Fibroblast of lung (primary cell): ENCODE results near the gene APBB2. TPM values are rescaled to one million over a fixed set of nuclear protein-coding genes. Genes with fewer than 3 reads are reported as not detected.
A peak's percentile ranks its signal among the peaks of the same experiment; 100 is the strongest.

ENCODE experiments used
- DNase-seq, 2 donors: peaks; one replicate each; pipeline versions ENCODE4 v3.0.0 to v3.0.0-alpha.2; 2010; ENCODE audit warnings: low read depth in 2 of 2
- H2AFZ ChIP-seq: 2 replicates; pipeline ENCODE4 v1.5.1; 2012; ENCODE audit warnings: low read length, control low read depth, inconsistent platforms
- H3K27ac ChIP-seq: 2 replicates; pipeline ENCODE4 v1.5.1; 2011; ENCODE audit warnings: low read length, control low read depth; ENCODE audit not compliant: insufficient read depth
- H3K27me3 ChIP-seq: 2 replicates; pipeline ENCODE4 v1.5.1; 2011; ENCODE audit warnings: mild to moderate bottlenecking, low read length; ENCODE audit not compliant: control insufficient read depth, insufficient read depth
- H3K36me3 ChIP-seq: 2 replicates; pipeline ENCODE4 v1.5.1; 2011; ENCODE audit warnings: low read length; ENCODE audit not compliant: control insufficient read depth, insufficient read depth
- H3K4me1 ChIP-seq: 2 replicates; pipeline ENCODE4 v1.5.1; 2011; ENCODE audit warnings: low read length; ENCODE audit not compliant: control insufficient read depth, insufficient read depth; ENCODE audit errors: extremely low read depth
- H3K4me2 ChIP-seq: 2 replicates; pipeline ENCODE4 v1.5.1; 2011; ENCODE audit warnings: low read length, control low read depth; ENCODE audit not compliant: insufficient read depth; ENCODE audit errors: extremely low read depth
- H3K4me3 ChIP-seq, 4 experiments: fragments of 200-600 bp in 1 of 4; sonication (generic) in 1 of 4; replicated peaks in 1 of 4; 2 replicates each; pipeline ENCODE4 v1.5.1; 2011 to 2016; ENCODE audit warnings: low read length in 4 of 4, low read depth in 3 of 4, mild to moderate bottlenecking in 3 of 4, control low read depth in 2 of 4, inconsistent platforms in 1 of 4, mixed read lengths in 1 of 4; ENCODE audit not compliant: insufficient read depth in 1 of 4; ENCODE audit errors: control extremely low read depth in 1 of 4
- H3K79me2 ChIP-seq: 2 replicates; pipeline ENCODE4 v1.5.1; 2012; ENCODE audit warnings: mild to moderate bottlenecking, low read length, inconsistent platforms; ENCODE audit not compliant: control insufficient read depth, insufficient read depth
- H3K9ac ChIP-seq: 2 replicates; pipeline ENCODE4 v1.5.1; 2011; ENCODE audit warnings: mild to moderate bottlenecking, low read length, control low read depth; ENCODE audit not compliant: insufficient read depth
- H3K9me3 ChIP-seq: 2 replicates; pipeline ENCODE4 v1.5.1; 2012; ENCODE audit warnings: low read depth, low read length; ENCODE audit not compliant: control insufficient read depth, insufficient read depth
- H4K20me1 ChIP-seq: 2 replicates; pipeline ENCODE4 v1.5.1; 2011; ENCODE audit warnings: low read length; ENCODE audit not compliant: control insufficient read depth, insufficient read depth; ENCODE audit errors: extremely low read depth
- EZH2 ChIP-seq: IDR thresholded peaks from 2 replicates; pipeline ENCODE4 v1.5.1; 2012; ENCODE audit warnings: low read length, control low read depth, mild to moderate bottlenecking; ENCODE audit errors: missing control alignments
- polyA plus RNA-seq, 2 donors: library from polyadenylated mRNA; depleted of rRNA in 1 of 2; stranded (reverse) in 1 of 2; unstranded in 1 of 2; fragments of >200 nt; gene quantifications; 2 replicates each; pipeline ENCODE4 v1.2.1, GENCODE V29; 2011 to 2012; ENCODE audit warnings: missing spikeins in 1 of 2
- total RNA-seq: library from RNA; depleted of rRNA; stranded (reverse); fragments of >200 nt; gene quantifications from 2 replicates; pipeline ENCODE4 v1.2.1, GENCODE V29; 2014
- TF ChIP-seq, protein P1 (sequence below), 2 donors: IDR thresholded peaks in 1 of 2; conservative IDR thresholded peaks in 1 of 2; 1 replicate in 1 of 2; 2 replicates in 1 of 2; pipeline ENCODE4 v1.5.1; 2011 to 2012; ENCODE audit warnings: low read length in 2 of 2, control low read depth in 1 of 2, inconsistent platforms in 1 of 2, low read depth in 1 of 2, mild to moderate bottlenecking in 1 of 2

Gene APBB2
- total and polyA plus RNA-seq, 2 donors (not counting 1 experiment from before 2014, with no cell fraction given), result 25.1 to 29.8 TPM

DNA sequence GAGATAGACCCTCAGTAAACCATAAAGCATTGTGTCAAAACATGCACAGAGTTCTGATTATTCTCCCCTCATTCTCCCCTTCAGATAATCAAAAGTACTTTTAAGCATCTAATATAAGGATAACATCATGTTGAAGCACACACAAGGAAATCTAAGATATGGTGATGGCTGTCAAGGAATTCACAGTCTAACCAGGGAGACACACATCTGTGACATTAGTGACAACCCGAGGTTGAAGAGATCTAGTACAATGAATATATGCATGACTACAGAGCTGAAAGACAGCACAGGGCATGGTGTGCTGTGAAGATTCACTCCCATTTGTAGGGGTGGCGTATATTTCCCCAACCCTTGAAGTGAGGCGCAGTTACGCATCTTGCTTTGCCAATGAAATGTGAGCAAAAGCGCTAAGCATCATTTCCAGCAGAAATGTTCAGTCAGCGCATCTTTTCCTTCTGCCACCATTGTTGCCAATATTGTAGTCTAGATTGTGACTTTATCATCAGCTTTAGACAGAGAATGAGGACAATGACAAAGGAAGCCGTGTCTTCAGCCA lies 342.6 kb downstream of the APBB2 start:
- Histone ChIP-seq H3K4me1 (no peaks in the 10 kb centered on the region), H3K27ac (no peak overlapping the region), H3K27me3 (no peaks in the 10 kb centered on the region), H3K4me2 (no peak overlapping the region), H3K4me3 (no peak overlapping the region), H3K9ac (no peak overlapping the region), H3K9me3 (no peaks in the 10 kb centered on the region), H4K20me1 (no peaks in the 10 kb centered on the region), H2AFZ (no peak overlapping the region), H3K79me2 (no peaks in the 10 kb centered on the region), H3K36me3 (no peaks in the 10 kb centered on the region)
- DNase-seq, result no peak
- TF ChIP-seq, protein P1, sequence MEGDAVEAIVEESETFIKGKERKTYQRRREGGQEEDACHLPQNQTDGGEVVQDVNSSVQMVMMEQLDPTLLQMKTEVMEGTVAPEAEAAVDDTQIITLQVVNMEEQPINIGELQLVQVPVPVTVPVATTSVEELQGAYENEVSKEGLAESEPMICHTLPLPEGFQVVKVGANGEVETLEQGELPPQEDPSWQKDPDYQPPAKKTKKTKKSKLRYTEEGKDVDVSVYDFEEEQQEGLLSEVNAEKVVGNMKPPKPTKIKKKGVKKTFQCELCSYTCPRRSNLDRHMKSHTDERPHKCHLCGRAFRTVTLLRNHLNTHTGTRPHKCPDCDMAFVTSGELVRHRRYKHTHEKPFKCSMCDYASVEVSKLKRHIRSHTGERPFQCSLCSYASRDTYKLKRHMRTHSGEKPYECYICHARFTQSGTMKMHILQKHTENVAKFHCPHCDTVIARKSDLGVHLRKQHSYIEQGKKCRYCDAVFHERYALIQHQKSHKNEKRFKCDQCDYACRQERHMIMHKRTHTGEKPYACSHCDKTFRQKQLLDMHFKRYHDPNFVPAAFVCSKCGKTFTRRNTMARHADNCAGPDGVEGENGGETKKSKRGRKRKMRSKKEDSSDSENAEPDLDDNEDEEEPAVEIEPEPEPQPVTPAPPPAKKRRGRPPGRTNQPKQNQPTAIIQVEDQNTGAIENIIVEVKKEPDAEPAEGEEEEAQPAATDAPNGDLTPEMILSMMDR (conservative IDR thresholded peaks at IDR 0.05 in 1 of 2, IDR thresholded peaks at IDR 0.05 in 1 of 2; ENCODE audit: low read depth in 1 of 2, low read length in 2 of 2), result no peak
- TF ChIP-seq EZH2, result no peak

DNA sequence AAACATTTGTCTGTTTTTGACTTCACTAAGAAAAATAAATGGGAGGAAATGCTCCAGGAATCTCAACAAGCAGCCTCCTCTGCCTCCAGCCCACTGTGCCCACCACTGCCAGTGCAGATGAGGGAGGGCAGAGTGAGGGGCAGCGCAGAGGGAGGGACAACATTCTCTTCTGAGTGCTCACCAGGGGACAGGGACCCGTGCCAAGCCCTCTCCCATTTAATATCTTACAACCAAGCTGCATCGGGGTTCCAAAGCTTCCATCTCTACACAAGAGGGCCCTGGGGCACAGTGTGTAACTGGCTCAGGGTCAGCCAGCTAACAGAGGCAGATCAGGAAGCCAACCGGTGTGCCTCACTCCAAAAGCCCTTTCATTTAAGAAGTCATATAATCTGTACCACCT lies 344.2 kb downstream of the APBB2 start:
- no peak overlapping the region for H3K27ac ChIP-seq
- no peak for DNase-seq
- no peaks in the 10 kb centered on the region for H3K36me3 ChIP-seq
- no peak overlapping the region for H3K4me2 ChIP-seq
- H3K4me3 ChIP-seq, result no peak overlapping the region
- no peak overlapping the region for H2AFZ ChIP-seq
- H4K20me1 ChIP-seq, result no peaks in the 10 kb centered on the region
- TF ChIP-seq, protein P1 (conservative IDR thresholded peaks at IDR 0.05 in 1 of 2, IDR thresholded peaks at IDR 0.05 in 1 of 2; ENCODE audit: low read depth in 1 of 2, low read length in 2 of 2), result no peak
- TF ChIP-seq EZH2, result no peak
- no peak overlapping the region for H3K9ac ChIP-seq
- H3K4me1 ChIP-seq, result no peaks in the 10 kb centered on the region
- H3K27me3 ChIP-seq, result no peaks in the 10 kb centered on the region
- no peaks in the 10 kb centered on the region for H3K79me2 ChIP-seq
- no peaks in the 10 kb centered on the region for H3K9me3 ChIP-seq

DNA sequence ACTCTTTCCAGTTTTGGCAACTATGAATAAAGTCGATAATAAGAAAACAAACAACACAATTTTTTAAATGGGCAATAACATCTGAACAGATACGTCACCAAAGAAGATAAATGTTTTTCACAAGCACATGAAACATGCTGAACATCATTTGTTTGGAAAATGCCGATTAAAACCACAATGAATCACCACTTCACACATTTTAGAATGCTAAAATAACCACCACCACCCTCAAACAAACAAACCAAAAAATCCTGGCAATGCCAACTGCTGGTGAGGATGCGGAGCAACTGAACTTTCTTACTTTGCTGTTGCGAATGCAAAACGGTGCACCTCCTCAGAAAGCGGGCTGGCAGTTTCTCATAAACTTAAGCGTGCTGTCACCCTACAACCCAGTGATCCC lies 348.6 kb downstream of the APBB2 start:
- Histone ChIP-seq H3K9me3 (no peaks in the 10 kb centered on the region), H2AFZ (no peak overlapping the region), H3K79me2 (no peaks in the 10 kb centered on the region), H3K27ac (no peak overlapping the region), H3K4me2 (no peak overlapping the region), H3K9ac (no peak overlapping the region), H3K27me3 (no peaks in the 10 kb centered on the region), H4K20me1 (no peaks in the 10 kb centered on the region), H3K36me3 (no peaks in the 10 kb centered on the region), H3K4me3 (no peak overlapping the region), H3K4me1 (no peaks in the 10 kb centered on the region)
- TF ChIP-seq EZH2, result no peak
- TF ChIP-seq, protein P1 (conservative IDR thresholded peaks at IDR 0.05 in 1 of 2, IDR thresholded peaks at IDR 0.05 in 1 of 2; ENCODE audit: low read depth in 1 of 2, low read length in 2 of 2), result no peak
- peak; percentile 11 to 52 for DNase-seq
